AG09319 (cell line): ENCODE data around the gene SH3GLB2.

ENCODE experiments used
- DNase-seq: peaks from one replicate; pipeline ENCODE4 v3.0.0-alpha.2; 2010; ENCODE audit warnings: low read depth; ENCODE audit errors: extremely low read depth
- TF ChIP-seq, protein P1 (sequence below): IDR thresholded peaks from 2 replicates; pipeline ENCODE4 v1.5.1; 2011; ENCODE audit warnings: low read depth, mild to moderate bottlenecking, inconsistent platforms, low read length, moderate library complexity

SH3GLB2 gene

GRCh38 chr9:129063061-129063460 lies 34.9 kb upstream of the SH3GLB2 start:
- TF ChIP-seq, protein P1, sequence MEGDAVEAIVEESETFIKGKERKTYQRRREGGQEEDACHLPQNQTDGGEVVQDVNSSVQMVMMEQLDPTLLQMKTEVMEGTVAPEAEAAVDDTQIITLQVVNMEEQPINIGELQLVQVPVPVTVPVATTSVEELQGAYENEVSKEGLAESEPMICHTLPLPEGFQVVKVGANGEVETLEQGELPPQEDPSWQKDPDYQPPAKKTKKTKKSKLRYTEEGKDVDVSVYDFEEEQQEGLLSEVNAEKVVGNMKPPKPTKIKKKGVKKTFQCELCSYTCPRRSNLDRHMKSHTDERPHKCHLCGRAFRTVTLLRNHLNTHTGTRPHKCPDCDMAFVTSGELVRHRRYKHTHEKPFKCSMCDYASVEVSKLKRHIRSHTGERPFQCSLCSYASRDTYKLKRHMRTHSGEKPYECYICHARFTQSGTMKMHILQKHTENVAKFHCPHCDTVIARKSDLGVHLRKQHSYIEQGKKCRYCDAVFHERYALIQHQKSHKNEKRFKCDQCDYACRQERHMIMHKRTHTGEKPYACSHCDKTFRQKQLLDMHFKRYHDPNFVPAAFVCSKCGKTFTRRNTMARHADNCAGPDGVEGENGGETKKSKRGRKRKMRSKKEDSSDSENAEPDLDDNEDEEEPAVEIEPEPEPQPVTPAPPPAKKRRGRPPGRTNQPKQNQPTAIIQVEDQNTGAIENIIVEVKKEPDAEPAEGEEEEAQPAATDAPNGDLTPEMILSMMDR, result no peak
- DNase-seq, result no peak

- TF ChIP-seq, protein P1, result no peak
These were observed 32.9 kb upstream of the SH3GLB2 start for GRCh38 chr9:129060991-129061390.

DNA sequence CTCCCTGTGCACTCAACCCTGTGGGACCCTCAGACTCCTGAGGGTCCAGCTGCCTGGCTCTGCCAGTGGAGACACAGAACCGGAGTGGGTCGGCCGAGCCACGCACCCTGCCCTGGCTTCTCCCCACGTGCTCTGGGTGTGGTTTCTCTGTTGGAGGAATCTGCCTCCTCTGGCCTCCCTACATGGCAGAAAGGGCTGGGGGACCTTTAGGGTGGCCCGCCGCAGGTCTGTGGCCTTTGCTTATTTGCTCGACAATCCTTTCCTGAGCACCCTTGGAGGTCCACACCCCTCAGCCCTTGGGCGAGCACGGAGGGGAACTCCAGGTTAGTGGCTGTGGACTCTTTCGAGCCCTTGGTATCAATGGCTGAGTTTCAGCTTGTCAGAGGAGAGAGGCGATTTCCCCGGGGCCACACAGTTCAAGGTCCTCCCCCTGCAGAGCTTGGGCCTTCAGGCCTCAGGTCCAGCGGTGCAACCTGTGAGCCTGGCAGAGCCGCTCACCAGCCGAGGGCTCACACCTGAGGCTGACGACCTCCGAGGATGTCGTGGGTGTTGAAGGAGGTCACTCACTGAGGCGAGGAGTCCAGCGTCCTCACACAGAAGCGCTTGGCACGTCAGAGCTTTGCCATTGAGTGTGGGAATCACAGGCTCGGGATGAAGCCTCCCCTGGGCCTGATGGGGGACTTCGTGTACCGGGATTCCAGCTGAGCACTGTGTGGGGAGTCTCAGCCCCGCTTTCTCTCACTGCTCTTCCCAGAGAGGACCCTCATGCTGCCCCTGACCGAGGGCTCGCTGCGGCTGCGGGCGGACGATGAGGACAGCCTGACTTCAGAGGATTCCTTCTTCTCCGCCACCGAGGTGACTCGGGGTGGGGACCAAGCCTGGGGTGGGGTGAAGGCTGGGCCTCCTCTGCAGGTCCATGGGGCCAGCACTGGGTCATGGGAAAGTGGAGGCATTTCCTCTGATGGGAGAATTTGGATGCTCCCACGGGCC lies 32.0 kb upstream of the SH3GLB2 start:
- DNase-seq, result no peak
- TF ChIP-seq, protein P1, result no peak

More at GRCh38 chr9:129060991-129061390, 32.9 kb upstream of the SH3GLB2 start:
- DNase-seq, result no peak

DNA sequence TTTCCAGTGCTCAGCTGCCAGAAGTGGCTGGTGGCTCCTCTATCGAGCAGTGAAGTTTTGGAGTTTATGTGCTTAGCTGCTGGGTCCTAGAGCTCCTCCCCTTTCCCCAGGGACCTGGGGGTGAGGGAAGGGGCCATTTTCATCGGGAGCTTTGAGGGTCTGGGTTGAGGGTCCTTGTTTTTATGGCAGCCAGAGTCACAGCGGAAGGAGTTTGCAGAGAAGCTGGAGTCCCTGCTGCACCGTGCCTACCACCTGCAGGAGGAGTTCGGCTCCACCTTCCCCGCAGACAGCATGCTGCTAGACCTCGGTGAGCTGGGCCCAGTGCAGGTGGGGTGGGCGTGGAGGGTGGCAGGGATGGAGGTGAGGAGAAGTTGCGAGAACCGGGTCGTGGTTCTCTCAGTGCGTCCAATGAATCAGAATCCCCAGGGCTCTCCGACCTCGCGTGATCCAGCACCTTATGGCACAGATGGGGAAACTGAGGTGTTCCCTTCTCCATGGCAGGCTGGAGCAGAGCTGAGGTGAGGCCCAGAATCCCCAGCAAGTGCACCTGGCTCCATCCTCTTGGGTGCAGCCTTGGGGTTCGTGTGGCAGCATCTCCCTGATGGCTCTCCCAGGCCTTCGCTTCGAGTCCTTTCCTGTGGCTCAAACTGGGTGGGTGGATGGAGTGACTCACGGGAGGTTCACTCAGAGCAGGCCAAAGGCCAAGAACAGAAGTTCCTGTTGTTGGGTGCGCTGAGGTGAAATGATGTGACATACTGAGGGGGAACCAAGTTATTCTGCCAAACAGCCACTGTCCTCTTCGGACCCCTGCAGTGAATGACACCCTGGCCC lies 31.0 kb upstream of the SH3GLB2 start:
- TF ChIP-seq, protein P1, result no peak
- no peak for DNase-seq

DNA sequence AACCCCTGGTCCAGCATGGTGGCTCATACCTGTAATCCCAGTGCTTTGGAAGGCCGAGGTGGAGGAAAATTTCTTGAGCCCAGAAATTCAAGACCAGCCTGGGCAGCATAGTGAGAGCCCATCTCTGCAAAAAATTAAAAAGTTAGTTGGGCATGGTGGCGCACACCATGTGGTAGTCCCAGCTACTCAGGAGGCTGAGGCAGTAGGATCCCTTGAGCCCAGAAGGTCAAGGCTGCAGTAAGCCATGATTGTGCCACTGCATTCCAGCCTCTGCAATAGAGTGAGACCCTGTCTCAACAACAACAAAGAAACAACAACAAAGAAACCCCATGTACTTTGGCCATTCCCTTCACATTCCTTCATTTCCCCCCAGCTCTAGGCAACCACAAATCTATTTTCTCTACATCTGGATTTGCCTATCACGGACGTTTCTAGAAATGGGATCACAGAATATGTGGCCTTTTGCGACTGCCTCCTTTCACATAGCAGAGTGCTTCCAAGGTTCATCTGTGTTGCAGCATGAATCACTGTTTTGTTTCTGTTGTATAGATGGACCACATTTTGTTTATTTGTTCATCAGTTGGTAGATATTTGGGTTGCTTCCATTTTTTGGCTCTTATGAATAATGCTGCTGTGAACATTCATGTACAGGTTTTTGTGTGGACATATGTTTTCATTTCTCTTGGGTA lies 26.2 kb upstream of the SH3GLB2 start:
- TF ChIP-seq, protein P1, result no peak
- no peak for DNase-seq

GRCh38 chr9:129053020-129053419 lies 24.9 kb upstream of the SH3GLB2 start:
- TF ChIP-seq, protein P1, result no peak
- DNase-seq, result no peak
